ENCODE measurements around the gene USP46.

- no peak for TF ChIP-seq CTCF (conservative IDR thresholded peaks at IDR 0.05; ENCODE audit: low read length)
- no peak for TF ChIP-seq EZH2phosphoT487 (IDR thresholded peaks at IDR 0.05; ENCODE audit: borderline replicate concordance)
Measured at GRCh38 chr4:52655506-52655905, 3.6 kb downstream of the USP46 start.
